SK-N-SH (cell line): ENCODE measurements around the gene SLC25A18. TPM values are rescaled to one million over a fixed set of nuclear protein-coding genes. Genes with fewer than 3 reads are reported as not detected.

Experiments used
- CTCF ChIA-PET: fragments of 300-600, 350-600 bp; formaldehyde crosslinking; extraction: SDS; loops from one replicate; lab custom pipeline; 2021; lab: Yijun Ruan, JAX
- POLR2A ChIA-PET: fragments of 350-600 bp; sonication (Branson Sonifier 250); formaldehyde crosslinking; extraction: SDS; loops from one replicate; lab custom pipeline; 2020; ENCODE audit warnings: antibody characterized with exemption, inconsistent platforms; lab: Yijun Ruan, JAX
- DNase-seq: peaks from one replicate; pipeline ENCODE4 v3.0.0; 2012
- H2AFZ ChIP-seq: fragments of 200-600 bp; sonication (generic); 2 replicates; pipeline ENCODE4 v1.8.1; 2016; ENCODE audit warnings: antibody characterized with exemption, mild to moderate bottlenecking, low read depth
- H3F3A ChIP-seq: fragments of 200-600 bp; sonication (generic); replicated peaks from 2 replicates; pipeline ENCODE3; 2016; ENCODE audit warnings: antibody characterized with exemption, mild to moderate bottlenecking; ENCODE audit not compliant: insufficient read depth
- H3K27ac ChIP-seq, 2 experiments: fragments of 200-500 bp in 1 of 2; fragments of 200-600 bp in 1 of 2; sonication (Bioruptor generic) in 1 of 2; sonication (generic), shearing (Covaris generic) in 1 of 2; 2 replicates each; pipeline versions ENCODE4 v1.5.1 to v1.6.1; 2014 to 2016; ENCODE audit warnings: low read depth in 2 of 2, inconsistent platforms in 1 of 2, low read length in 1 of 2, mild to moderate bottlenecking in 1 of 2, mixed read lengths in 1 of 2
- H3K27me3 ChIP-seq: fragments of 200-600 bp; sonication (generic), shearing (Covaris generic); 2 replicates; pipeline ENCODE4 v1.6.1; 2016; ENCODE audit warnings: mixed run types; ENCODE audit not compliant: insufficient read depth
- H3K36me3 ChIP-seq, 2 experiments: fragments of 200-500 bp in 1 of 2; fragments of 200-600 bp in 1 of 2; sonication (Bioruptor generic) in 1 of 2; sonication (generic) in 1 of 2; replicated peaks in 1 of 2; 2 replicates each; pipeline versions ENCODE3 to v1.5.1; 2014 to 2016; ENCODE audit warnings: low read length in 1 of 2, mild to moderate bottlenecking in 1 of 2; ENCODE audit not compliant: insufficient read depth in 2 of 2, control insufficient read depth in 1 of 2
- H3K4me1 ChIP-seq, 2 experiments: fragments of 200-500 bp in 1 of 2; fragments of 200-600 bp in 1 of 2; sonication (Bioruptor generic) in 1 of 2; sonication (generic), shearing (Covaris generic) in 1 of 2; 2 replicates each; pipeline versions ENCODE4 v1.5.1 to v1.6.1; 2014 to 2016; ENCODE audit warnings: low read depth in 1 of 2, low read length in 1 of 2, mixed run types in 1 of 2; ENCODE audit not compliant: insufficient read depth in 2 of 2, control insufficient read depth in 1 of 2
- H3K4me2 ChIP-seq: fragments of 200-600 bp; sonication (generic), shearing (Covaris generic); 2 replicates; pipeline ENCODE4 v1.6.1; 2017; ENCODE audit warnings: mixed run types
- H3K4me3 ChIP-seq, 2 experiments: fragments of 200-500 bp in 1 of 2; fragments of 200-600 bp in 1 of 2; sonication (Bioruptor generic) in 1 of 2; sonication (generic), shearing (Covaris generic) in 1 of 2; 2 replicates each; pipeline versions ENCODE4 v1.5.1 to v1.8.1; 2014 to 2016; ENCODE audit warnings: low read depth in 2 of 2, inconsistent platforms in 1 of 2, low read length in 1 of 2, mild to moderate bottlenecking in 1 of 2, mixed read lengths in 1 of 2, moderate library complexity in 1 of 2
- H3K79me2 ChIP-seq: fragments of 200-600 bp; sonication (generic); 2 replicates; pipeline ENCODE4 v1.8.1; 2017; ENCODE audit warnings: mild to moderate bottlenecking; ENCODE audit not compliant: insufficient read depth
- H3K9ac ChIP-seq: fragments of 200-600 bp; sonication (generic); 2 replicates; pipeline ENCODE4 v1.6.1; 2017; ENCODE audit warnings: mixed run types
- H3K9me2 ChIP-seq: fragments of 200-600 bp; sonication (generic); 2 replicates; pipeline ENCODE4 v1.6.1; 2017; ENCODE audit warnings: mixed run types
- H3K9me3 ChIP-seq: fragments of 200-600 bp; sonication (generic); 2 replicates; pipeline ENCODE4 v1.6.1; 2017; ENCODE audit warnings: mixed run types, mild to moderate bottlenecking, moderate library complexity
- H4K20me1 ChIP-seq: fragments of 200-600 bp; sonication (generic); 2 replicates; pipeline ENCODE4 v1.6.1; 2017; ENCODE audit warnings: mild to moderate bottlenecking, mixed run types; ENCODE audit not compliant: insufficient read depth
- CTCF ChIP-seq: fragments of 200-600 bp; sonication (generic); IDR thresholded peaks from 2 replicates; pipeline ENCODE4 v1.6.1; 2017; ENCODE audit warnings: antibody characterized with exemption, mild to moderate bottlenecking, moderate library complexity
- EZH2phosphoT487 ChIP-seq: fragments of 200-600 bp; sonication (generic); IDR thresholded peaks from 2 replicates; pipeline ENCODE4 v1.6.1; 2017; ENCODE audit warnings: low read depth, mixed run types, mild to moderate bottlenecking, antibody characterized with exemption, moderate library complexity, borderline replicate concordance
- FOSL2 ChIP-seq: IDR thresholded peaks from 2 replicates; pipeline ENCODE4 v1.4.0; 2012; ENCODE audit warnings: low read depth, mild to moderate bottlenecking, moderate library complexity, borderline replicate concordance
- IRF3 ChIP-seq: fragments of 150-350 bp; IDR thresholded peaks from 2 replicates; pipeline ENCODE4 v1.6.1; 2016; ENCODE audit warnings: mild to moderate bottlenecking, low read depth, low read length
- JUND ChIP-seq: IDR thresholded peaks from 2 replicates; pipeline ENCODE4 v1.4.0; 2012
- MEF2A ChIP-seq: IDR thresholded peaks from 2 replicates; pipeline ENCODE4 v1.4.0; 2012; ENCODE audit warnings: low read depth, borderline replicate concordance
- MXI1 ChIP-seq: IDR thresholded peaks from 2 replicates; pipeline ENCODE4 v1.6.1; 2012; ENCODE audit warnings: mild to moderate bottlenecking, low read depth, low read length, improper control_type of control experiment
- PBX3 ChIP-seq: IDR thresholded peaks from 2 replicates; pipeline ENCODE4; 2012
- POLR2AphosphoS5 ChIP-seq: IDR thresholded peaks from 2 replicates; pipeline ENCODE4 v1.6.1; 2012; ENCODE audit warnings: low read depth, low read length
- RAD21 ChIP-seq: IDR thresholded peaks from 2 replicates; pipeline ENCODE4 v1.6.1; 2012; ENCODE audit warnings: mild to moderate bottlenecking, low read length
- RFX5 ChIP-seq: IDR thresholded peaks from 2 replicates; pipeline ENCODE4 v1.6.1; 2012; ENCODE audit warnings: mild to moderate bottlenecking, improper control_type of control experiment, low read length
- RXRA ChIP-seq: IDR thresholded peaks from 2 replicates; pipeline ENCODE4 v1.4.0; 2012; ENCODE audit warnings: low read depth, mild to moderate bottlenecking, borderline replicate concordance
- SIN3A ChIP-seq: IDR thresholded peaks from 2 replicates; pipeline ENCODE4 v1.6.1; 2012; ENCODE audit warnings: low read depth, mild to moderate bottlenecking, low read length, moderate library complexity, borderline replicate concordance
- SMC3 ChIP-seq: IDR thresholded peaks from 2 replicates; pipeline ENCODE4 v1.6.1; 2012; ENCODE audit warnings: low read depth, low read length, improper control_type of control experiment
- TCF12 ChIP-seq: IDR thresholded peaks from 2 replicates; pipeline ENCODE4 v1.4.0; 2012
- USF1 ChIP-seq: IDR thresholded peaks from 2 replicates; pipeline ENCODE4 v1.4.0; 2012; ENCODE audit warnings: low read depth, borderline replicate concordance
- WGBS: methylation state at CpG from one replicate; pipeline ENCODE4 v1.1.6; 2017; ENCODE audit warnings: low lambda C conversion rate; 5-methylcytosine and 5-hydroxymethylcytosine counted together
- polyA plus RNA-seq, 3 experiments: library from polyadenylated mRNA; depleted of rRNA; stranded (reverse); fragments of >200 nt; gene quantifications; 2 replicates each; pipeline ENCODE4 v1.2.3, GENCODE V29; 2012

Gene SLC25A18
- polyA plus RNA-seq, 1 of the 3 experiments (the other 2 are of a cell fraction): 0.02 TPM

GRCh38 chr22:17570851-17571631 lies 7.7 kb downstream of the SLC25A18 start:
- DNase-seq: no peak
- Histone ChIP-seq H3K36me3 (no peaks in the 10 kb centered on the region), H2AFZ (no peak overlapping the region), H3K9me2 (no peaks in the 10 kb centered on the region), H3K4me3 (no peak overlapping the region), H3K27ac (no peak overlapping the region), H3K4me2 (no peak overlapping the region), H3K9ac (no peak overlapping the region), H3K4me1 (no peaks in the 10 kb centered on the region; a peak in 2 of 4 replicates), H3K27me3 (no peaks in the 10 kb centered on the region), H4K20me1 (no peaks in the 10 kb centered on the region), H3K79me2 (no peaks in the 10 kb centered on the region), H3K9me3 (no peaks in the 10 kb centered on the region), H3F3A (no peaks in the 10 kb centered on the region)
- WGBS: 75% methylated on average over 21 of the region's 21 CpGs
- ChIA-PET POLR2A (no interaction called here), CTCF (interaction anchor here (3.3 kb wide), 1 partner anchor 12 kb away, joined by 10 read pairs; no protein-coding TSS in a partner anchor)
- TF ChIP-seq TCF12 (no peak), RFX5 (no peak), POLR2AphosphoS5 (no peak), RXRA (no peak), MXI1 (no peak), SIN3A (no peak), IRF3 (no peak)

GRCh38 chr22:17575151-17575550 lies 11.9 kb downstream of the SLC25A18 start:
- Histone ChIP-seq H4K20me1 (no peaks in the 10 kb centered on the region), H3K4me1 (no peaks in the 10 kb centered on the region; a peak in 1 of 4 replicates), H3K79me2 (no peaks in the 10 kb centered on the region), H3K9me3 (no peaks in the 10 kb centered on the region), H2AFZ (no peak overlapping the region), H3K4me3 (no peak overlapping the region), H3F3A (no peaks in the 10 kb centered on the region), H3K9ac (no peak overlapping the region), H3K9me2 (no peaks in the 10 kb centered on the region), H3K27me3 (no peaks in the 10 kb centered on the region), H3K27ac (no peak overlapping the region), H3K36me3 (no peaks in the 10 kb centered on the region), H3K4me2 (no peak overlapping the region)
- ChIA-PET CTCF (interaction anchor here (1.6 kb wide), 1 partner anchor 17 kb away, joined by 4 read pairs; no protein-coding TSS in a partner anchor), POLR2A (no interaction called here)
- DNase-seq: no peak
- no peak for TF ChIP-seq EZH2phosphoT487
- TF ChIP-seq, all 33 proteins: peak for 0
- WGBS: 91% methylated on average over 5 of the region's 5 CpGs

GRCh38 chr22:17575681-17576080 lies 12.4 kb downstream of the SLC25A18 start:
- ChIA-PET CTCF (interaction anchor here (1.6 kb wide), 1 partner anchor 17 kb away, joined by 4 read pairs; no protein-coding TSS in a partner anchor), POLR2A (no interaction called here)
- Histone ChIP-seq H3K27me3 (no peaks in the 10 kb centered on the region), H3K9ac (no peak overlapping the region), H3K36me3 (no peaks in the 10 kb centered on the region), H3K4me2 (no peak overlapping the region), H3K9me3 (no peaks in the 10 kb centered on the region), H3K27ac (no peak overlapping the region), H3F3A (no peaks in the 10 kb centered on the region), H2AFZ (no peak overlapping the region), H3K4me3 (no peak overlapping the region), H3K9me2 (no peaks in the 10 kb centered on the region), H4K20me1 (no peaks in the 10 kb centered on the region), H3K79me2 (no peaks in the 10 kb centered on the region), H3K4me1 (no peaks in the 10 kb centered on the region)
- 90% methylated on average over 4 of the region's 4 CpGs for WGBS
- DNase-seq: no peak
- TF ChIP-seq JUND (no peak), MEF2A (no peak), SMC3 (no peak), RAD21 (no peak), PBX3 (no peak), CTCF (no peak), FOSL2 (no peak), RFX5 (no peak), USF1 (no peak)
